Hepatocyte (in vitro differentiated cells): Measurements from ENCODE around the gene RSPRY1. TPM values are rescaled to one million over a fixed set of nuclear protein-coding genes. Genes with fewer than 3 reads are reported as not detected.
A peak's percentile ranks its signal among the peaks of the same experiment; 100 is the strongest.

Experiments used
- DNase-seq: peaks from one replicate; pipeline ENCODE4 v3.0.0-alpha.2; 2016; ENCODE audit warnings: low spot score
- H2AFZ ChIP-seq: fragments of 200-600 bp; sonication (generic); 2 replicates; pipeline ENCODE4 v1.6.0; 2016; ENCODE audit warnings: antibody characterized with exemption, mild to moderate bottlenecking
- H3K27ac ChIP-seq: fragments of 200-600 bp; sonication (generic); 2 replicates; pipeline ENCODE4 v1.5.1; 2016; ENCODE audit warnings: mild to moderate bottlenecking
- H3K27me3 ChIP-seq: fragments of 200-600 bp; sonication (generic); 2 replicates; pipeline ENCODE4 v1.6.1; 2016
- H3K36me3 ChIP-seq: fragments of 200-600 bp; sonication (generic); replicated peaks from 2 replicates; pipeline ENCODE4 v1.5.1; 2016; ENCODE audit warnings: low read depth; ENCODE audit not compliant: insufficient read depth
- H3K4me1 ChIP-seq: fragments of 200-600 bp; sonication (generic); 2 replicates; pipeline ENCODE4 v1.5.1; 2016; ENCODE audit warnings: mild to moderate bottlenecking, moderate library complexity; ENCODE audit not compliant: insufficient read depth
- H3K4me2 ChIP-seq: fragments of 200-600 bp; sonication (generic); 2 replicates; pipeline ENCODE4 v1.6.0; 2016
- H3K4me3 ChIP-seq: fragments of 200-600 bp; sonication (generic); 2 replicates; pipeline ENCODE4 v1.5.1; 2016; ENCODE audit warnings: mild to moderate bottlenecking
- H3K79me2 ChIP-seq: fragments of 200-600 bp; sonication (generic); 2 replicates; pipeline ENCODE4 v1.6.0; 2017; ENCODE audit warnings: mild to moderate bottlenecking
- H3K9me2 ChIP-seq: fragments of 200-600 bp; sonication (generic); replicated peaks from 2 replicates; pipeline ENCODE4 v1.6.0; 2017; ENCODE audit warnings: mild to moderate bottlenecking; ENCODE audit not compliant: insufficient read depth
- H3K9me3 ChIP-seq: fragments of 200-600 bp; sonication (generic); 2 replicates; pipeline ENCODE4 v1.5.1; 2016; ENCODE audit warnings: low read depth, mild to moderate bottlenecking
- H4K20me1 ChIP-seq: fragments of 200-600 bp; sonication (generic); 2 replicates; pipeline ENCODE4 v1.6.0; 2016; ENCODE audit warnings: mild to moderate bottlenecking; ENCODE audit not compliant: insufficient read depth, poor library complexity, severe bottlenecking
- EZH2 ChIP-seq: fragments of 200-600 bp; sonication (generic); IDR thresholded peaks from 2 replicates; pipeline ENCODE4 v1.6.1; 2016; ENCODE audit warnings: antibody characterized with exemption, mild to moderate bottlenecking, borderline replicate concordance
- EZH2phosphoT487 ChIP-seq: fragments of 200-600 bp; sonication (generic); IDR thresholded peaks from one replicate; pipeline ENCODE4 v1.6.1; 2018; ENCODE audit warnings: antibody characterized with exemption, mild to moderate bottlenecking, low read depth, moderate library complexity; ENCODE audit not compliant: unreplicated experiment, severe bottlenecking
- WGBS: methylation state at CpG from one replicate; pipeline ENCODE4 v1.1.6; 2016; ENCODE audit warnings: low lambda C conversion rate; ENCODE audit errors: missing lambda C conversion rate; 5-methylcytosine and 5-hydroxymethylcytosine counted together
- polyA plus RNA-seq: library from polyadenylated mRNA; unstranded; fragments of >200 nt; fragmentation: Nextera tagmentation; extraction: Ambion mirVana; gene quantifications from 2 replicates; pipeline ENCODE4 v1.2.1, GENCODE V29; 2016
- total RNA-seq: library from RNA; depleted of rRNA; stranded (reverse); fragments of >200 nt; gene quantifications from 2 replicates; pipeline ENCODE4 v1.2.3, GENCODE V29; 2014
- TF ChIP-seq, protein P1 (sequence below): fragments of 200-600 bp; sonication (generic); IDR thresholded peaks from 2 replicates; pipeline ENCODE4 v1.5.1; 2016; ENCODE audit warnings: antibody characterized with exemption, mild to moderate bottlenecking; ENCODE audit not compliant: poor library complexity

The RSPRY1 gene
- total and polyA plus RNA-seq, 2 experiments from 2014 or later: 42.3 to 57.5 TPM

DNA sequence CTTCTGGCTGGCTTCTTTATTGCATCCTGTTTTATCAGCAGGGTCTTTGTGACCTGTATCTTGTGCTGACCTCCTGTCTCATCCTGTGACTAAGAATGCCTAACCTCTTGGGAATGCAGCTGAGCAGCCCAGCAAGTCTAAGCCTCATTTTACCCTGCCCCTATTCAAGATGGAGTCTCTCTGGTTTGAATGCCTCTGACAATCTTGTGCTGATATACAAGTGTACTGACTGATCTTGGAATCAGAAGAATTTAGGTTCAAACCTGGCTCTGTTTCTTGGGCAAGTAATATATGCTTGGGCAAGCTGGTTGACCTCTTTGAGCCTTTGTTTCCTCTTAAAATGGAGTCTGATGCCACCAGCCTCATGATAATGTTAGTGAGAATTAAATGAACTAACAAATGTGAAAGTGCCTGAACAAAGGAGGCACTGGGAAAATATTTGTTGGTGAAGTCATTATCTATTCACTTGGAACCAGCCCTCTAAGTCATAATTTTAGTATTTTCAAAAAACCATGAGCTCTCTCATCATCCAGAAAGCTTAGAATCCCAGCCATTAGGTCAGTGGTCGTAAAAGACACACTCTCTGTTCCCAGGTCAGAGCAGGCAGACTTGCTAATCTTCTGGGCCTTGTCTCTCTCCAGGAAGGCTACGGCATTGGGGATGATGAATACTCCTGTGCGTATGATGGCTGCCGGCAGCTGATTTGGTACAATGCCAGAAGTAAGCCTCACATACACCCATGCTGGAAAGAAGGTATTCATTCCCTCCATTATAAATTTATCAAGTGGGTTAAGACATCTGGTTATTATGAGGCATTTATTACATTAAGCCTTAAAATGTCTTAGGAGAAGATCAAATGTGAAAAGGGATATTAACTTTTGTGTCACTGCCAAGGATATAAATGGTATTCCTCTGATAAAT lies 40.8 kb downstream of the RSPRY1 start:
- Histone ChIP-seq H3K4me2 (no peak overlapping the region), H3K36me3 (peaks cover 12% of the 10 kb centered on the region), H3K79me2 (peaks cover 5% of the 10 kb centered on the region), H3K27me3 (no peaks in the 10 kb centered on the region), H3K4me3 (no peak overlapping the region), H2AFZ (no peak overlapping the region), H3K27ac (no peak overlapping the region), H3K9me3 (no peaks in the 10 kb centered on the region), H3K4me1 (no peaks in the 10 kb centered on the region), H4K20me1 (no peaks in the 10 kb centered on the region), H3K9me2 (no peaks in the 10 kb centered on the region)
- TF ChIP-seq EZH2 (no peak), EZH2phosphoT487 (no peak)
- TF ChIP-seq, protein P1, sequence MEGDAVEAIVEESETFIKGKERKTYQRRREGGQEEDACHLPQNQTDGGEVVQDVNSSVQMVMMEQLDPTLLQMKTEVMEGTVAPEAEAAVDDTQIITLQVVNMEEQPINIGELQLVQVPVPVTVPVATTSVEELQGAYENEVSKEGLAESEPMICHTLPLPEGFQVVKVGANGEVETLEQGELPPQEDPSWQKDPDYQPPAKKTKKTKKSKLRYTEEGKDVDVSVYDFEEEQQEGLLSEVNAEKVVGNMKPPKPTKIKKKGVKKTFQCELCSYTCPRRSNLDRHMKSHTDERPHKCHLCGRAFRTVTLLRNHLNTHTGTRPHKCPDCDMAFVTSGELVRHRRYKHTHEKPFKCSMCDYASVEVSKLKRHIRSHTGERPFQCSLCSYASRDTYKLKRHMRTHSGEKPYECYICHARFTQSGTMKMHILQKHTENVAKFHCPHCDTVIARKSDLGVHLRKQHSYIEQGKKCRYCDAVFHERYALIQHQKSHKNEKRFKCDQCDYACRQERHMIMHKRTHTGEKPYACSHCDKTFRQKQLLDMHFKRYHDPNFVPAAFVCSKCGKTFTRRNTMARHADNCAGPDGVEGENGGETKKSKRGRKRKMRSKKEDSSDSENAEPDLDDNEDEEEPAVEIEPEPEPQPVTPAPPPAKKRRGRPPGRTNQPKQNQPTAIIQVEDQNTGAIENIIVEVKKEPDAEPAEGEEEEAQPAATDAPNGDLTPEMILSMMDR: no peak
- no peak for DNase-seq
- 74% methylated on average over 4 of the region's 4 CpGs for WGBS

DNA sequence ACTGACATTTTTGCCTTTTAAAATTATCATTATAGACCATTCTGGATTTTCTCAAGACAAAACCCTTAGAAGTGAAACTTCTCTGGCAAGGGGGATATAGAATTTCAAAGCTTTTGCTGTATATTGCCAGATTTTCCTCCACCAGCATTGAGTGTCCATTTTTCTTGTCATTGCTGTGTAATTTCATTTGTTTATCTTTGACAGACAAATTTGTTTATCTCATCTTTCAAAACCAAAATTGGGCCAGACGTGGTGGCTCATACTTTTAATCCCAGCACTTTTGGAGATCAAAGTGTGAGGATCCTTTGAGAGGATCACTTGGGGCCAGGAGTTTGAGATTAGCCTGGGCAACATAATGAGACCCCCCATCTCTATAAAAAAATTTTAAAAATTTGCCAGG lies 43.0 kb downstream of the RSPRY1 start:
- Histone ChIP-seq H4K20me1 (no peaks in the 10 kb centered on the region), H3K9me2 (no peaks in the 10 kb centered on the region), H3K27me3 (no peaks in the 10 kb centered on the region), H3K4me3 (no peak overlapping the region), H3K4me1 (no peaks in the 10 kb centered on the region), H3K4me2 (no peak overlapping the region), H2AFZ (no peak overlapping the region), H3K79me2 (no peaks in the 10 kb centered on the region), H3K27ac (no peak overlapping the region), H3K9me3 (no peaks in the 10 kb centered on the region), H3K36me3 (peaks cover 12% of the 10 kb centered on the region)
- TF ChIP-seq, protein P1: no peak
- no peak for TF ChIP-seq EZH2
- no peak for TF ChIP-seq EZH2phosphoT487
- WGBS: 62% methylated on average over 1 of the region's 1 CpG
- no peak for DNase-seq

DNA sequence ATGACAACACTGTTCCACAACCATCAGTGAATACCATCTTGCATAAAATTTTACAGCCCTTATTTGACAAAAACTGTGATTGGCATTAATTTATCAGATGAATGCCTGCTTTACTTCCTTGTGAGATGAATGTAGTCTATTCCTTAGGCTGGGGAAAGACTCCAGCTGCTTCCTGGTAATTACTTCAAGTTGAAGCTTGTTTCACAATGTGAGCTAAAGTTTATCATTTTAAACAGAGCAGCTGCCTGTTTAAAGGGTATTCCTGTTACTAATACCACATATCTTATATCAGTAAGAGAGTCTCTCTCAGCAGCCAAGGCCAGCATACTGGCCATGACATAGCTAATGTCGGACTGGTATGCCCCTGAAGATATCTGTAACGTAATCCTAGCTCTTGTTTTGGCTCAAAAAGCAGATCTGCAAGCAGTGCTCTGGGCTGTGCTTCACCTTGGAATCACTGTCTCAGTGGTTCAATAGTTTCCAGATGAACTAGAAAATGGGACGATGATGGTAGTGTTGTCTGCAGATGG lies 45.8 kb downstream of the RSPRY1 start:
- 76% methylated on average over 3 of the region's 3 CpGs for WGBS
- no peak overlapping the region for H3K4me3 ChIP-seq
- DNase-seq: no peak
- peaks cover 7% of the 10 kb centered on the region for H3K36me3 ChIP-seq
- H3K9me2 ChIP-seq: no peaks in the 10 kb centered on the region
- H3K9me3 ChIP-seq: no peaks in the 10 kb centered on the region
- no peak overlapping the region for H2AFZ ChIP-seq
- no peaks in the 10 kb centered on the region for H3K4me1 ChIP-seq
- TF ChIP-seq, protein P1: no peak
- no peak for TF ChIP-seq EZH2
- TF ChIP-seq EZH2phosphoT487: no peak
- no peaks in the 10 kb centered on the region for H3K27me3 ChIP-seq
- H3K27ac ChIP-seq: peak overlapping the region; percentile 47
- H3K79me2 ChIP-seq: no peaks in the 10 kb centered on the region
- H4K20me1 ChIP-seq: no peaks in the 10 kb centered on the region
- H3K4me2 ChIP-seq: no peak overlapping the region
